ENCODE data around the gene ATP5F1A. TPM values are rescaled to one million over a fixed set of nuclear protein-coding genes. Genes with fewer than 3 reads are reported as not detected.
"Not testable (repeated sequence)": the region's sequence is repeated elsewhere in the genome, so short reads cannot be mapped to it uniquely, and the experiment has no call there.

Gene ATP5F1A
- total RNA-seq = 412 and 420 TPM in 2 replicates

- Mint-ChIP-seq H3K4me1 (ENCODE audit: low read depth) (peaks cover 23% of the 10 kb centered on the region), H3K27me3 (ENCODE audit: insufficient read depth) (peaks cover 3% of the 10 kb centered on the region)
- peak; percentile 76 for DNase-seq (ENCODE audit: low spot score)
Measured at GRCh38 chr18:46097801-46098615, at the start of gene ATP5F1A. TSS of gene ATP5F1A (minus strand) at chr18:46098296. CDS start at chr18:46098231, 65 bp downstream.

GRCh38 chr18:46141199-46141598, 43.1 kb upstream of the ATP5F1A start:
- Mint-ChIP-seq H3K4me1 (ENCODE audit: low read depth) (no peaks in the 10 kb centered on the region), H3K27me3 (ENCODE audit: insufficient read depth) (no peaks in the 10 kb centered on the region), H3K36me3 (ENCODE audit: low read depth) (no peaks in the 10 kb centered on the region), H3K27ac (no peak overlapping the region), H3K4me3 (no peak overlapping the region), H3K9me3 (no peaks in the 10 kb centered on the region)
- DNase-seq (ENCODE audit: low spot score) = no peak
- intact Hi-C loops (cut with micrococcal nuclease) = no loop called here

More at GRCh38 chr18:46097801-46098615, at the start of gene ATP5F1A:
- H3K36me3 Mint-ChIP-seq (ENCODE audit: low read depth) = peaks cover 27% of the 10 kb centered on the region
- intact Hi-C loops (cut with micrococcal nuclease) = loop anchor here (1.0 to 10.0 kb wide), 5 partner anchors 75 to 817 kb away; partner anchors contain the start of genes EPG5, KATNAL2 and PIAS2
- peak within 1 kb of the TSS; percentile 99 for H3K27ac Mint-ChIP-seq
- H3K9me3 Mint-ChIP-seq = no peaks in the 10 kb centered on the region
- H3K4me3 Mint-ChIP-seq = peak within 1 kb of the TSS; percentile 99

GRCh38 chr18:46140173-46140572, 42.1 kb upstream of the ATP5F1A start:
- Mint-ChIP-seq H3K9me3 (no peaks in the 10 kb centered on the region), H3K4me1 (ENCODE audit: low read depth) (no peaks in the 10 kb centered on the region), H3K4me3 (no peak overlapping the region), H3K36me3 (ENCODE audit: low read depth) (no peaks in the 10 kb centered on the region), H3K27me3 (ENCODE audit: insufficient read depth) (no peaks in the 10 kb centered on the region), H3K27ac (no peak overlapping the region)
- intact Hi-C loops (cut with micrococcal nuclease) = no loop called here
- no peak for DNase-seq (ENCODE audit: low spot score)

- Mint-ChIP-seq H3K36me3 (ENCODE audit: low read depth) (peaks cover 4% of the 10 kb centered on the region), H3K27ac (no peak overlapping the region), H3K9me3 (no peaks in the 10 kb centered on the region), H3K27me3 (ENCODE audit: insufficient read depth) (no peaks in the 10 kb centered on the region), H3K4me1 (ENCODE audit: low read depth) (no peaks in the 10 kb centered on the region), H3K4me3 (no peak overlapping the region)
- DNase-seq (ENCODE audit: low spot score) = no peak
- intact Hi-C loops (cut with micrococcal nuclease) = no loop called here
Measured at GRCh38 chr18:46134920-46135675, 37.0 kb upstream of the ATP5F1A start.

GRCh38 chr18:46133534-46133933, 35.4 kb upstream of the ATP5F1A start:
- H3K27me3 Mint-ChIP-seq (ENCODE audit: insufficient read depth) = no peaks in the 10 kb centered on the region
- intact Hi-C loops (cut with micrococcal nuclease) = no loop called here
- no peaks in the 10 kb centered on the region for H3K9me3 Mint-ChIP-seq

GRCh38 chr18:46130549-46130948, 32.5 kb upstream of the ATP5F1A start:
- H3K27me3 Mint-ChIP-seq (ENCODE audit: insufficient read depth); H3K27ac Mint-ChIP-seq; H3K4me1 Mint-ChIP-seq (ENCODE audit: low read depth); H3K9me3 Mint-ChIP-seq; DNase-seq (ENCODE audit: low spot score); H3K4me3 Mint-ChIP-seq; intact Hi-C loops (cut with micrococcal nuclease): not testable (repeated sequence)
- peaks cover 22% of the 10 kb centered on the region for H3K36me3 Mint-ChIP-seq (ENCODE audit: low read depth)

More at GRCh38 chr18:46133534-46133933, 35.4 kb upstream of the ATP5F1A start:
- DNase-seq (ENCODE audit: low spot score) = no peak
- Mint-ChIP-seq H3K27ac (no peak overlapping the region), H3K4me1 (ENCODE audit: low read depth) (no peaks in the 10 kb centered on the region), H3K36me3 (ENCODE audit: low read depth) (peaks cover 11% of the 10 kb centered on the region), H3K4me3 (no peak overlapping the region)

- intact Hi-C loops (cut with micrococcal nuclease) = no loop called here
- Mint-ChIP-seq H3K9me3 (no peaks in the 10 kb centered on the region), H3K36me3 (ENCODE audit: low read depth) (peaks cover 22% of the 10 kb centered on the region), H3K27ac (no peak overlapping the region), H3K4me1 (ENCODE audit: low read depth) (no peaks in the 10 kb centered on the region), H3K4me3 (no peak overlapping the region), H3K27me3 (ENCODE audit: insufficient read depth) (no peaks in the 10 kb centered on the region)
- DNase-seq (ENCODE audit: low spot score) = no peak
Measured at GRCh38 chr18:46130061-46130460, 32.0 kb upstream of the ATP5F1A start.

- DNase-seq (ENCODE audit: low spot score); H3K4me3 Mint-ChIP-seq; H3K27ac Mint-ChIP-seq; H3K9me3 Mint-ChIP-seq; intact Hi-C loops (cut with micrococcal nuclease); H3K27me3 Mint-ChIP-seq (ENCODE audit: insufficient read depth); H3K4me1 Mint-ChIP-seq (ENCODE audit: low read depth): not testable (repeated sequence)
- H3K36me3 Mint-ChIP-seq (ENCODE audit: low read depth) = peaks cover 22% of the 10 kb centered on the region
Measured at GRCh38 chr18:46126625-46127024, 28.5 kb upstream of the ATP5F1A start.

- H3K4me3 Mint-ChIP-seq = no peak overlapping the region
- no peak for DNase-seq (ENCODE audit: low spot score)
- H3K36me3 Mint-ChIP-seq (ENCODE audit: low read depth) = peaks cover 28% of the 10 kb centered on the region
- H3K27me3 Mint-ChIP-seq (ENCODE audit: insufficient read depth) = no peaks in the 10 kb centered on the region
- intact Hi-C loops (cut with micrococcal nuclease) = no loop called here
- H3K9me3 Mint-ChIP-seq = no peaks in the 10 kb centered on the region
- H3K4me1 Mint-ChIP-seq (ENCODE audit: low read depth) = no peaks in the 10 kb centered on the region
- no peak overlapping the region for H3K27ac Mint-ChIP-seq
Measured at GRCh38 chr18:46113751-46114150, 15.7 kb upstream of the ATP5F1A start.

- Mint-ChIP-seq H3K4me1 (ENCODE audit: low read depth) (peaks cover 6% of the 10 kb centered on the region), H3K36me3 (ENCODE audit: low read depth) (peaks cover 25% of the 10 kb centered on the region), H3K4me3 (no peak overlapping the region), H3K27me3 (ENCODE audit: insufficient read depth) (no peaks in the 10 kb centered on the region), H3K27ac (no peak overlapping the region), H3K9me3 (no peaks in the 10 kb centered on the region)
- no peak for DNase-seq (ENCODE audit: low spot score)
- intact Hi-C loops (cut with micrococcal nuclease) = no loop called here
Measured at GRCh38 chr18:46110406-46110805, 12.3 kb upstream of the ATP5F1A start.

- Mint-ChIP-seq H3K4me3 (no peak overlapping the region), H3K36me3 (ENCODE audit: low read depth) (peaks cover 31% of the 10 kb centered on the region), H3K27ac (no peak overlapping the region), H3K27me3 (ENCODE audit: insufficient read depth) (no peaks in the 10 kb centered on the region), H3K4me1 (ENCODE audit: low read depth) (peaks cover 14% of the 10 kb centered on the region), H3K9me3 (no peaks in the 10 kb centered on the region)
- intact Hi-C loops (cut with micrococcal nuclease) = no loop called here
- DNase-seq (ENCODE audit: low spot score) = no peak
Measured at GRCh38 chr18:46109386-46109785, 11.3 kb upstream of the ATP5F1A start.

GRCh38 chr18:46104128-46104911, 6.2 kb upstream of the ATP5F1A start, which contains the start of gene HAUS1:
TSS of gene HAUS1 (plus strand) at chr18:46104385. CDS start at chr18:46104412, 27 bp downstream.
- H3K4me1 Mint-ChIP-seq (ENCODE audit: low read depth) = peaks cover 21% of the 10 kb centered on the region
- intact Hi-C loops (cut with micrococcal nuclease) = loop anchor here (1.0 to 5.0 kb wide), 5 partner anchors 10 to 146 kb away; partner anchors contain the start of gene PSTPIP2

More at GRCh38 chr18:46104128-46104911, 6.2 kb upstream of the ATP5F1A start, which contains the start of gene HAUS1:
- Mint-ChIP-seq H3K27me3 (ENCODE audit: insufficient read depth) (peaks cover 2% of the 10 kb centered on the region), H3K4me3 (peak within 1 kb of the TSS; percentile 96), H3K9me3 (no peaks in the 10 kb centered on the region), H3K36me3 (ENCODE audit: low read depth) (peaks cover 16% of the 10 kb centered on the region), H3K27ac (peak within 1 kb of the TSS; percentile 90)
- DNase-seq (ENCODE audit: low spot score) = peak; percentile 79

All from activated T-helper 1 cell treated with anti-CD3 and anti-CD28 coated beads, Interleukin-12 subunit alpha, Interleukin-12 subunit beta, Interleukin-2, Interleukin-4 antibody, amounts not matched to agents 30 ng/mL and 10 ng/mL and 1 ng/mL, durations not matched to agents 14 hours and 24 hours and 36 hours (primary cell).